ENCODE results near the gene FBLN2. TPM values are rescaled to one million over a fixed set of nuclear protein-coding genes. Genes with fewer than 3 reads are reported as not detected.

The FBLN2 gene
- 0.05 and 1.4 TPM in 2 replicates for total RNA-seq (2014; rRNA removed; shearing (Covaris generic))

DNA sequence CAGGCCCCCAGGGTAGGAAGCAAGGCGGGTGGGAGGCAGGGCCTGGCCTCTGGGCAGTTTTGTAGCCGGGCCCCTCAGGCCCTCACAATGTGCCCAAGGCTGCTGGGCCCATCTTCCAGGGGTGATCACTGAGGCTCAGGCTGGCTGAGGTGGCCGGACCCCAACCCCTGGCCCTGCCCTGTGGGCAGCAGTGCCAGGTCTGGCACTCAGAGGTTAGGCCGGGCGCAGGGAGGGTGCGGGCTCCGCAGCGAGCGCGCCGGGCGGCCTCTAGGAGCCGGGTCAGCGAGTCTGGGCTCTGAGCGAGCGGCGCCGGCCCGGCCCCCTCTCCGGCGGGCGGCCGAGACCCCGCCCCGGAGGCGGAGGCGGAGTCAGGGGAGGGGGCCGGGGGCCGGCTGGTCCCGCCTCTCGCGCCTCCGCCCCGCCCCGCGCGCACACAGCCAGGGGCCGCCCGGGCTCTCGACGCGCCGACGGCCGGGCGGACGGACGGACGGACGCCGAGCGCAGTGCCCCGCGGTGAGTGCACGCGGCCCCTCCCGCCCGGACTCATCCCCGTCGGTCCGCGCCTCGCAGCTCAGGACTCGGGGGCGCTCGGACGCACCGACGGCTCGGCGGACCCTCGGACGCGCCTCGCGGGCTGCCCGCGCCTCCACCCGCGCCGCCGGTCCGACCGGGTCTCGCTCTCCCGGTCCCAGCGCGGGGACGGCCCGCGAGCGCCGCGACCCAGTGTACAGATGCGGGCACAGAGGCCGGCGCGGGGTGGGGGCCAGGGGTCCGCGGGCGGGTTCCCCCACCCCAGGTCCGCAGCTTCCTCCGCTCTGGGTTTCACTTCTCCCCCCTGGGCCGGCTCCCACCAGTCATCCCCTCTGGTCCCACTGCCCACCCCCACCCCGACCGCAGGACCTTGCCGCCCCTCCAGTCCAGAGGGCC lies at the start of gene FBLN2:
FBLN2 (plus strand) TSS at position 430 of the 927 bp plus-strand sequence. CDS start 21,231 bp downstream, outside the sequence.

Other genes starting within 250 kb of the FBLN2 start
- gene NUP210, start 128.8 kb upstream of the FBLN2 start, total RNA-seq (2014; rRNA removed; shearing (Covaris generic)): 16.0 TPM in 2 replicates
- gene HDAC11, start 68.8 kb upstream of the FBLN2 start, total RNA-seq (2014; rRNA removed; shearing (Covaris generic)): 5.6 and 7.2 TPM in 2 replicates